HUES64 (cell line): ENCODE data around the gene CT47C1.

Source experiments
- H3K27ac ChIP-seq: 2 replicates; pipeline ENCODE4 v1.7.0; 2013; ENCODE audit warnings: low read depth, low read length, inconsistent platforms
- H3K27me3 ChIP-seq: 2 replicates; pipeline ENCODE4 v1.6.1; 2013; ENCODE audit warnings: mild to moderate bottlenecking, low read length; ENCODE audit not compliant: insufficient read depth
- H3K36me3 ChIP-seq: 2 replicates; pipeline ENCODE4 v1.6.1; 2013; ENCODE audit warnings: mild to moderate bottlenecking, low read length; ENCODE audit not compliant: insufficient read depth
- H3K4me1 ChIP-seq: 2 replicates; pipeline ENCODE4 v1.6.1; 2013; ENCODE audit warnings: mild to moderate bottlenecking, low read length, moderate library complexity; ENCODE audit not compliant: insufficient read depth
- H3K4me3 ChIP-seq: 2 replicates; pipeline ENCODE4 v1.5.1; 2013; ENCODE audit warnings: mild to moderate bottlenecking, low read length, moderate library complexity
- H3K9ac ChIP-seq: 2 replicates; pipeline ENCODE4 v1.6.1; 2013; ENCODE audit warnings: mild to moderate bottlenecking, low read depth, low read length
- H3K9me3 ChIP-seq: 2 replicates; pipeline ENCODE4 v1.6.1; 2013; ENCODE audit warnings: low read depth, low read length; ENCODE audit not compliant: insufficient read depth
- WGBS: fragments of 150-250, 120-280 bp; methylation state at CpG from one replicate; pipeline ENCODE4 v1.1.7; 2013; ENCODE audit warnings: missing lambda C conversion rate; 5-methylcytosine and 5-hydroxymethylcytosine counted together

CT47C1 gene

GRCh38 chrX:119107206-119107605 lies 34.4 kb downstream of the CT47C1 start:
- Histone ChIP-seq H3K27ac (no peak overlapping the region), H3K9me3 (no peaks in the 10 kb centered on the region), H3K36me3 (no peaks in the 10 kb centered on the region), H3K27me3 (no peaks in the 10 kb centered on the region), H3K9ac (no peak overlapping the region), H3K4me1 (no peaks in the 10 kb centered on the region), H3K4me3 (no peak overlapping the region)

GRCh38 chrX:119118780-119119395 lies 46.1 kb downstream of the CT47C1 start:
- Histone ChIP-seq H3K4me1 (no peaks in the 10 kb centered on the region), H3K36me3 (no peaks in the 10 kb centered on the region), H3K4me3 (no peak overlapping the region), H3K27me3 (no peaks in the 10 kb centered on the region), H3K9me3 (no peaks in the 10 kb centered on the region), H3K9ac (no peak overlapping the region), H3K27ac (no peak overlapping the region)
- WGBS = 30% methylated on average over 6 of the region's 6 CpGs

- H3K27ac ChIP-seq = no peak overlapping the region
- H3K36me3 ChIP-seq = no peaks in the 10 kb centered on the region
- 100% methylated on average over 1 of the region's 1 CpG for WGBS
- H3K27me3 ChIP-seq = no peaks in the 10 kb centered on the region
- H3K9me3 ChIP-seq = no peaks in the 10 kb centered on the region
- H3K4me3 ChIP-seq = no peak overlapping the region
- H3K4me1 ChIP-seq = no peaks in the 10 kb centered on the region
- no peak overlapping the region for H3K9ac ChIP-seq
Measured at GRCh38 chrX:119121341-119121740, 48.5 kb downstream of the CT47C1 start.
